ENCODE measurements around the gene KLK2. TPM values are rescaled to one million over a fixed set of nuclear protein-coding genes. Genes with fewer than 3 reads are reported as not detected.
A peak's percentile ranks its signal among the peaks of the same experiment; 100 is the strongest.

Gene KLK2
- total RNA-seq, 5 donors from 2014 or later (not counting 1 experiment from before 2014, with no cell fraction given): not detected

GRCh38 chr19:50832666-50833065 is 40.6 kb upstream of the KLK2 start:
- Histone ChIP-seq H3K4me1 (ENCODE audit: control insufficient read depth in 1 of 2, extremely low read depth in 1 of 2, insufficient read depth in 2 of 2, low read length in 2 of 2) (peaks cover 0 to 15% of the 10 kb centered on the region in 2 experiments), H3K27ac (ENCODE audit: low read length) (no peak overlapping the region), H3K9me3 (no peaks in the 10 kb centered on the region), H3K4me3 (ENCODE audit: control insufficient read depth in 1 of 2, extremely low read depth in 1 of 2, low read length in 1 of 2) (no peak overlapping the region), H3K27me3 (replicated peaks in 1 of 2; ENCODE audit: control insufficient read depth in 2 of 2, extremely low read depth in 1 of 2, insufficient read depth in 2 of 2, low read length in 1 of 2) (peaks cover 0 to 71% of the 10 kb centered on the region in 2 experiments), H3K36me3 (ENCODE audit: control insufficient read depth in 2 of 2, extremely low read depth in 1 of 2, insufficient read depth in 1 of 2, low read length in 1 of 2) (no peaks in the 10 kb centered on the region)
- WGBS (ENCODE audit: insufficient coverage): 78% methylated on average over 7 of the region's 8 CpGs
- ChIA-PET CTCF (no interaction called here), POLR2A (no interaction called here)
- peak overlapping the region in 1 of 2 donors; percentile 6 for H3K27ac Mint-ChIP-seq
- DNase-seq: no peak
- H3K36me3 Mint-ChIP-seq: no peaks in the 10 kb centered on the region
- no peak for ATAC-seq (replicated peaks in 1 of 4)
- peaks cover 8 to 17% (median 12%) of the 10 kb centered on the region in 3 donors for H3K4me1 Mint-ChIP-seq
- peaks cover 54 to 66% of the 10 kb centered on the region in 2 donors for H3K27me3 Mint-ChIP-seq
- no peaks in the 10 kb centered on the region for H3K9me3 Mint-ChIP-seq
- no peak overlapping the region for H3K4me3 Mint-ChIP-seq

- ATAC-seq (replicated peaks in 1 of 4) (no peak), DNase-seq (no peak)
- Mint-ChIP-seq H3K27me3 (peaks cover 54 to 63% of the 10 kb centered on the region in 2 donors), H3K4me3 (no peak within 1 kb of the TSS), H3K27ac (peak within 1 kb of the TSS in 1 of 2 donors; percentile 6), H3K4me1 (peaks cover 8 to 17% (median 14%) of the 10 kb centered on the region in 3 donors), H3K36me3 (no peaks in the 10 kb centered on the region), H3K9me3 (no peaks in the 10 kb centered on the region)
- Histone ChIP-seq H3K36me3 (ENCODE audit: control insufficient read depth in 2 of 2, extremely low read depth in 1 of 2, insufficient read depth in 1 of 2, low read length in 1 of 2) (no peaks in the 10 kb centered on the region), H3K27ac (ENCODE audit: low read length) (no peak within 1 kb of the TSS), H3K9me3 (no peaks in the 10 kb centered on the region), H3K27me3 (replicated peaks in 1 of 2; ENCODE audit: control insufficient read depth in 2 of 2, extremely low read depth in 1 of 2, insufficient read depth in 2 of 2, low read length in 1 of 2) (peaks cover 0 to 71% of the 10 kb centered on the region in 2 experiments), H3K4me3 (ENCODE audit: control insufficient read depth in 1 of 2, extremely low read depth in 1 of 2, low read length in 1 of 2) (no peak within 1 kb of the TSS), H3K4me1 (ENCODE audit: control insufficient read depth in 1 of 2, extremely low read depth in 1 of 2, insufficient read depth in 2 of 2, low read length in 2 of 2) (peaks cover 0 to 15% of the 10 kb centered on the region in 2 experiments)
- WGBS (ENCODE audit: insufficient coverage): 71% methylated on average over 7 of the region's 8 CpGs
- ChIA-PET CTCF (no interaction called here), POLR2A (no interaction called here)
These were observed 40.0 kb upstream of the KLK2 start, which contains the start of gene KLK15 for GRCh38 chr19:50833117-50833801. KLK15 (minus strand) TSS chr19:50833574; CDS start chr19:50831492, 2,082 bp downstream.

- no peaks in the 10 kb centered on the region for H3K9me3 ChIP-seq
- POLR2A ChIA-PET: no interaction called here
- no peak for DNase-seq
- no peaks in the 10 kb centered on the region for H3K9me3 Mint-ChIP-seq
- 90% methylated on average over 6 of the region's 6 CpGs for WGBS (ENCODE audit: insufficient coverage)
- H3K36me3 ChIP-seq (ENCODE audit: control insufficient read depth in 2 of 2, extremely low read depth in 1 of 2, insufficient read depth in 1 of 2, low read length in 1 of 2): no peaks in the 10 kb centered on the region
- H3K4me1 ChIP-seq (ENCODE audit: control insufficient read depth in 1 of 2, extremely low read depth in 1 of 2, insufficient read depth in 2 of 2, low read length in 2 of 2): peaks cover 0 to 15% of the 10 kb centered on the region in 2 experiments
- no peak for ATAC-seq (replicated peaks in 1 of 4)
- peaks cover 56 to 65% of the 10 kb centered on the region in 2 donors for H3K27me3 Mint-ChIP-seq
- H3K27ac Mint-ChIP-seq: no peak overlapping the region
- no peak overlapping the region for H3K4me3 ChIP-seq (ENCODE audit: control insufficient read depth in 1 of 2, extremely low read depth in 1 of 2, low read length in 1 of 2)
- H3K27me3 ChIP-seq (replicated peaks in 1 of 2; ENCODE audit: control insufficient read depth in 2 of 2, extremely low read depth in 1 of 2, insufficient read depth in 2 of 2, low read length in 1 of 2): peaks cover 0 to 72% of the 10 kb centered on the region in 2 experiments
- H3K4me1 Mint-ChIP-seq: peaks cover 8 to 17% (median 14%) of the 10 kb centered on the region in 3 donors
- H3K27ac ChIP-seq (ENCODE audit: low read length): no peak overlapping the region
- H3K36me3 Mint-ChIP-seq: no peaks in the 10 kb centered on the region
- H3K4me3 Mint-ChIP-seq: no peak overlapping the region
- CTCF ChIA-PET: no interaction called here
These were observed 39.5 kb upstream of the KLK2 start for GRCh38 chr19:50833802-50834167.

GRCh38 chr19:50835103-50835784 is 38.0 kb upstream of the KLK2 start:
- no peaks in the 10 kb centered on the region for H3K36me3 Mint-ChIP-seq
- POLR2A ChIA-PET: no interaction called here
- WGBS (ENCODE audit: insufficient coverage): 67% methylated on average over 3 of the region's 13 CpGs
- H3K4me3 ChIP-seq (ENCODE audit: control insufficient read depth in 1 of 2, extremely low read depth in 1 of 2, low read length in 1 of 2): peak overlapping the region; percentile 56 to 76
- H3K9me3 Mint-ChIP-seq: no peaks in the 10 kb centered on the region
- DNase-seq (no peak), ATAC-seq (replicated peaks in 1 of 4) (peak in 2 of 4 experiments; percentile 5 to 10)
- H3K27ac ChIP-seq (ENCODE audit: low read length): no peak overlapping the region
- peaks cover 0 to 15% of the 10 kb centered on the region in 2 experiments for H3K4me1 ChIP-seq (ENCODE audit: control insufficient read depth in 1 of 2, extremely low read depth in 1 of 2, insufficient read depth in 2 of 2, low read length in 2 of 2)
- peaks cover 8 to 17% (median 14%) of the 10 kb centered on the region in 3 donors for H3K4me1 Mint-ChIP-seq
- H3K27me3 ChIP-seq (replicated peaks in 1 of 2; ENCODE audit: control insufficient read depth in 2 of 2, extremely low read depth in 1 of 2, insufficient read depth in 2 of 2, low read length in 1 of 2): peaks cover 0 to 75% of the 10 kb centered on the region in 2 experiments
- no peak overlapping the region for H3K27ac Mint-ChIP-seq
- peak overlapping the region; percentile 73 to 82 (median 79) for H3K4me3 Mint-ChIP-seq
- H3K36me3 ChIP-seq (ENCODE audit: control insufficient read depth in 2 of 2, extremely low read depth in 1 of 2, insufficient read depth in 1 of 2, low read length in 1 of 2): no peaks in the 10 kb centered on the region
- H3K27me3 Mint-ChIP-seq: peaks cover 60 to 63% of the 10 kb centered on the region in 2 donors
- CTCF ChIA-PET: no interaction called here
- no peaks in the 10 kb centered on the region for H3K9me3 ChIP-seq

- H3K4me3 Mint-ChIP-seq: peak overlapping the region; percentile 73 to 82 (median 79)
- WGBS (ENCODE audit: insufficient coverage): 3% methylated on average over 59 of the region's 67 CpGs
- peaks cover 59 to 60% of the 10 kb centered on the region in 2 donors for H3K27me3 Mint-ChIP-seq
- no peak overlapping the region for H3K27ac ChIP-seq (ENCODE audit: low read length)
- ChIA-PET POLR2A (no interaction called here), CTCF (no interaction called here)
- H3K36me3 ChIP-seq (ENCODE audit: control insufficient read depth in 2 of 2, extremely low read depth in 1 of 2, insufficient read depth in 1 of 2, low read length in 1 of 2): no peaks in the 10 kb centered on the region
- ATAC-seq (replicated peaks in 1 of 4): peak; percentile 83 to 88 (median 87)
- peak overlapping the region; percentile 56 to 76 for H3K4me3 ChIP-seq (ENCODE audit: control insufficient read depth in 1 of 2, extremely low read depth in 1 of 2, low read length in 1 of 2)
- H3K27ac Mint-ChIP-seq: no peak overlapping the region
- H3K9me3 Mint-ChIP-seq: no peaks in the 10 kb centered on the region
- H3K36me3 Mint-ChIP-seq: no peaks in the 10 kb centered on the region
- H3K4me1 ChIP-seq (ENCODE audit: control insufficient read depth in 1 of 2, extremely low read depth in 1 of 2, insufficient read depth in 2 of 2, low read length in 2 of 2): peaks cover 0 to 15% of the 10 kb centered on the region in 2 experiments
- peak in 31 of 35 experiments; percentile 6 to 71 (median 42) for DNase-seq
- H3K27me3 ChIP-seq (replicated peaks in 1 of 2; ENCODE audit: control insufficient read depth in 2 of 2, extremely low read depth in 1 of 2, insufficient read depth in 2 of 2, low read length in 1 of 2): peaks cover 0 to 68% of the 10 kb centered on the region in 2 experiments
- no peaks in the 10 kb centered on the region for H3K9me3 ChIP-seq
- peaks cover 8 to 17% (median 14%) of the 10 kb centered on the region in 3 donors for H3K4me1 Mint-ChIP-seq
These were observed 37.3 kb upstream of the KLK2 start for GRCh38 chr19:50835785-50836542.

- peaks cover 0 to 66% of the 10 kb centered on the region in 2 experiments for H3K27me3 ChIP-seq (replicated peaks in 1 of 2; ENCODE audit: control insufficient read depth in 2 of 2, extremely low read depth in 1 of 2, insufficient read depth in 2 of 2, low read length in 1 of 2)
- no peak for DNase-seq
- CTCF ChIA-PET: no interaction called here
- peaks cover 0 to 4% (median 0%) of the 10 kb centered on the region in 3 donors for H3K9me3 Mint-ChIP-seq
- no peak overlapping the region for H3K27ac ChIP-seq (ENCODE audit: low read length)
- H3K9me3 ChIP-seq: no peaks in the 10 kb centered on the region
- no peak overlapping the region for H3K27ac Mint-ChIP-seq
- H3K36me3 Mint-ChIP-seq: no peaks in the 10 kb centered on the region
- H3K4me1 Mint-ChIP-seq: peaks cover 8 to 17% (median 14%) of the 10 kb centered on the region in 3 donors
- ATAC-seq (replicated peaks in 1 of 4): no peak
- peaks cover 56 to 57% of the 10 kb centered on the region in 2 donors for H3K27me3 Mint-ChIP-seq
- no peaks in the 10 kb centered on the region for H3K36me3 ChIP-seq (ENCODE audit: control insufficient read depth in 2 of 2, extremely low read depth in 1 of 2, insufficient read depth in 1 of 2, low read length in 1 of 2)
- WGBS (ENCODE audit: insufficient coverage): 44% methylated on average over 14 of the region's 19 CpGs
- H3K4me3 ChIP-seq (ENCODE audit: control insufficient read depth in 1 of 2, extremely low read depth in 1 of 2, low read length in 1 of 2): no peak overlapping the region
- H3K4me1 ChIP-seq (ENCODE audit: control insufficient read depth in 1 of 2, extremely low read depth in 1 of 2, insufficient read depth in 2 of 2, low read length in 2 of 2): peaks cover 0 to 15% of the 10 kb centered on the region in 2 experiments
- POLR2A ChIA-PET: no interaction called here
- peak overlapping the region; percentile 73 to 82 (median 79) for H3K4me3 Mint-ChIP-seq
These were observed 36.6 kb upstream of the KLK2 start for GRCh38 chr19:50836543-50837195.
